ENCODE data around the gene MYLK4. TPM values are rescaled to one million over a fixed set of nuclear protein-coding genes. Genes with fewer than 3 reads are reported as not detected.

Gene MYLK4
- total and polyA plus RNA-seq, 4 donors: 0.07 to 0.65 (median 0.39) TPM

DNA sequence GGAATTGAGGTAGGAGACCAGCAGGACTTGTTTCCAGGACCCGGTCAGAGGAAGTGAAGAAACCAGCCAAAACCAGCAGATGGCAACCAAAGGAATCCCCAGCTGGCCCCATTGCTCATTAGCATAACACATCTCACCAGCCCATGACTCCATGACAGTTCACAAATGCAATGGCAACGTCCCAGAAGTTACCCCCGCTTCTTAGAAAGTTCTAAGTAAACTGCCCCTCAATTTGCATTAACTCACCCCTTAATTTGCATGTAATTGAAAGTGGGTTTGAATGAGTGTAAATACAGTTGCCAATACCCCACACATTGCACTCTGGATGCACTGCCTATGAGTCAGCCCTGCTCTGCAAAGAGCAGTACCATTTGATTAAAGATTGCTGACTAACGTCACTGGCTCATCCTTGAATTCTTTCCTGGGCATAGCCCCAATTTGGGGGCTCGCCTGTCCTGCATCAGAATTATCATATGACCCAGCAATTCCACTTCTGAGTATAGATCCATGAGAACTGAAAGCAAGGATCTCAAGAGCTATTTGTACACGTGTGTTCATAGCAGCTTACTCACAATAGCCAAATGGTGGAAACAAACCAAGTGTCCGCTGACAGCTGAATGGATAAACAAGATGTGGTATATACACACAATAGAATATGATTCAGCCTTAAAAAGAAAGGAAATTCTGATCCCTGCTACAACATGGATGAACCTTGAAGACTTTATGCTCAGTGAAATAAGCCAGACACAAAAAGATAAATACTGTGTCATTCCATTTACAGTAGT is 36.4 kb downstream of the MYLK4 start:
- Histone ChIP-seq H3K9ac (ENCODE audit: low read depth in 1 of 2, low read length in 2 of 2) (no peak overlapping the region), H3K4me3 (ENCODE audit: low read depth in 1 of 3, low read length in 3 of 3) (no peak overlapping the region), H3K27ac (ENCODE audit: low read depth in 1 of 2, low read length in 2 of 2) (no peak overlapping the region), H3K9me3 (ENCODE audit: control insufficient read depth in 4 of 4, low read length in 3 of 4) (peaks cover 0 to 6% (median 1%) of the 10 kb centered on the region in 4 donors), H3K36me3 (ENCODE audit: control insufficient read depth in 4 of 4, insufficient read depth in 3 of 4, low read depth in 1 of 4, low read length in 3 of 4) (peaks cover 0 to 3% (median 0%) of the 10 kb centered on the region in 4 donors), H3K27me3 (ENCODE audit: control insufficient read depth in 4 of 4, insufficient read depth in 4 of 4, low read length in 3 of 4) (no peaks in the 10 kb centered on the region), H3K4me1 (ENCODE audit: control insufficient read depth in 4 of 4, insufficient read depth in 4 of 4, low read length in 3 of 4) (peaks cover 0 to 11% (median 3%) of the 10 kb centered on the region in 4 donors)
- 88% methylated on average over 7 of the region's 7 CpGs for WGBS
- DNase-seq (ENCODE audit: low spot score): no peak
- TF ChIP-seq RXRA (IDR thresholded peaks at IDR 0.05) (no peak), TAF1 (conservative IDR thresholded peaks at IDR 0.05) (no peak), FOXA1 (IDR thresholded peaks at IDR 0.05) (no peak), HNF4A (conservative IDR thresholded peaks at IDR 0.05) (no peak), EGR1 (IDR thresholded peaks at IDR 0.05; ENCODE audit: low read depth in 2 of 2) (no peak), HNF4G (IDR thresholded peaks at IDR 0.05) (no peak), GABPA (IDR thresholded peaks at IDR 0.05 in 1 of 2, conservative IDR thresholded peaks at IDR 0.05 in 1 of 2) (no peak), NR2F2 (IDR thresholded peaks at IDR 0.05) (no peak), FOXA2 (IDR thresholded peaks at IDR 0.05) (no peak), RAD21 (IDR thresholded peaks at IDR 0.05) (no peak), SP1 (IDR thresholded peaks at IDR 0.05) (no peak), JUND (IDR thresholded peaks at IDR 0.05) (no peak)
- TF ChIP-seq, protein P1, sequence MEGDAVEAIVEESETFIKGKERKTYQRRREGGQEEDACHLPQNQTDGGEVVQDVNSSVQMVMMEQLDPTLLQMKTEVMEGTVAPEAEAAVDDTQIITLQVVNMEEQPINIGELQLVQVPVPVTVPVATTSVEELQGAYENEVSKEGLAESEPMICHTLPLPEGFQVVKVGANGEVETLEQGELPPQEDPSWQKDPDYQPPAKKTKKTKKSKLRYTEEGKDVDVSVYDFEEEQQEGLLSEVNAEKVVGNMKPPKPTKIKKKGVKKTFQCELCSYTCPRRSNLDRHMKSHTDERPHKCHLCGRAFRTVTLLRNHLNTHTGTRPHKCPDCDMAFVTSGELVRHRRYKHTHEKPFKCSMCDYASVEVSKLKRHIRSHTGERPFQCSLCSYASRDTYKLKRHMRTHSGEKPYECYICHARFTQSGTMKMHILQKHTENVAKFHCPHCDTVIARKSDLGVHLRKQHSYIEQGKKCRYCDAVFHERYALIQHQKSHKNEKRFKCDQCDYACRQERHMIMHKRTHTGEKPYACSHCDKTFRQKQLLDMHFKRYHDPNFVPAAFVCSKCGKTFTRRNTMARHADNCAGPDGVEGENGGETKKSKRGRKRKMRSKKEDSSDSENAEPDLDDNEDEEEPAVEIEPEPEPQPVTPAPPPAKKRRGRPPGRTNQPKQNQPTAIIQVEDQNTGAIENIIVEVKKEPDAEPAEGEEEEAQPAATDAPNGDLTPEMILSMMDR (IDR thresholded peaks at IDR 0.05; ENCODE audit: low read depth, low read length, missing input control): no peak
- TF ChIP-seq, protein P2, sequence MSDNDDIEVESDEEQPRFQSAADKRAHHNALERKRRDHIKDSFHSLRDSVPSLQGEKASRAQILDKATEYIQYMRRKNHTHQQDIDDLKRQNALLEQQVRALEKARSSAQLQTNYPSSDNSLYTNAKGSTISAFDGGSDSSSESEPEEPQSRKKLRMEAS (IDR thresholded peaks at IDR 0.05): no peak
- TF ChIP-seq, protein P3, sequence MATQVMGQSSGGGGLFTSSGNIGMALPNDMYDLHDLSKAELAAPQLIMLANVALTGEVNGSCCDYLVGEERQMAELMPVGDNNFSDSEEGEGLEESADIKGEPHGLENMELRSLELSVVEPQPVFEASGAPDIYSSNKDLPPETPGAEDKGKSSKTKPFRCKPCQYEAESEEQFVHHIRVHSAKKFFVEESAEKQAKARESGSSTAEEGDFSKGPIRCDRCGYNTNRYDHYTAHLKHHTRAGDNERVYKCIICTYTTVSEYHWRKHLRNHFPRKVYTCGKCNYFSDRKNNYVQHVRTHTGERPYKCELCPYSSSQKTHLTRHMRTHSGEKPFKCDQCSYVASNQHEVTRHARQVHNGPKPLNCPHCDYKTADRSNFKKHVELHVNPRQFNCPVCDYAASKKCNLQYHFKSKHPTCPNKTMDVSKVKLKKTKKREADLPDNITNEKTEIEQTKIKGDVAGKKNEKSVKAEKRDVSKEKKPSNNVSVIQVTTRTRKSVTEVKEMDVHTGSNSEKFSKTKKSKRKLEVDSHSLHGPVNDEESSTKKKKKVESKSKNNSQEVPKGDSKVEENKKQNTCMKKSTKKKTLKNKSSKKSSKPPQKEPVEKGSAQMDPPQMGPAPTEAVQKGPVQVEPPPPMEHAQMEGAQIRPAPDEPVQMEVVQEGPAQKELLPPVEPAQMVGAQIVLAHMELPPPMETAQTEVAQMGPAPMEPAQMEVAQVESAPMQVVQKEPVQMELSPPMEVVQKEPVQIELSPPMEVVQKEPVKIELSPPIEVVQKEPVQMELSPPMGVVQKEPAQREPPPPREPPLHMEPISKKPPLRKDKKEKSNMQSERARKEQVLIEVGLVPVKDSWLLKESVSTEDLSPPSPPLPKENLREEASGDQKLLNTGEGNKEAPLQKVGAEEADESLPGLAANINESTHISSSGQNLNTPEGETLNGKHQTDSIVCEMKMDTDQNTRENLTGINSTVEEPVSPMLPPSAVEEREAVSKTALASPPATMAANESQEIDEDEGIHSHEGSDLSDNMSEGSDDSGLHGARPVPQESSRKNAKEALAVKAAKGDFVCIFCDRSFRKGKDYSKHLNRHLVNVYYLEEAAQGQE (IDR thresholded peaks at IDR 0.05): no peak
- TF ChIP-seq, protein P4, sequence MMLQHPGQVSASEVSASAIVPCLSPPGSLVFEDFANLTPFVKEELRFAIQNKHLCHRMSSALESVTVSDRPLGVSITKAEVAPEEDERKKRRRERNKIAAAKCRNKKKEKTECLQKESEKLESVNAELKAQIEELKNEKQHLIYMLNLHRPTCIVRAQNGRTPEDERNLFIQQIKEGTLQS (IDR thresholded peaks at IDR 0.05): no peak
- TF ChIP-seq, protein P5, sequence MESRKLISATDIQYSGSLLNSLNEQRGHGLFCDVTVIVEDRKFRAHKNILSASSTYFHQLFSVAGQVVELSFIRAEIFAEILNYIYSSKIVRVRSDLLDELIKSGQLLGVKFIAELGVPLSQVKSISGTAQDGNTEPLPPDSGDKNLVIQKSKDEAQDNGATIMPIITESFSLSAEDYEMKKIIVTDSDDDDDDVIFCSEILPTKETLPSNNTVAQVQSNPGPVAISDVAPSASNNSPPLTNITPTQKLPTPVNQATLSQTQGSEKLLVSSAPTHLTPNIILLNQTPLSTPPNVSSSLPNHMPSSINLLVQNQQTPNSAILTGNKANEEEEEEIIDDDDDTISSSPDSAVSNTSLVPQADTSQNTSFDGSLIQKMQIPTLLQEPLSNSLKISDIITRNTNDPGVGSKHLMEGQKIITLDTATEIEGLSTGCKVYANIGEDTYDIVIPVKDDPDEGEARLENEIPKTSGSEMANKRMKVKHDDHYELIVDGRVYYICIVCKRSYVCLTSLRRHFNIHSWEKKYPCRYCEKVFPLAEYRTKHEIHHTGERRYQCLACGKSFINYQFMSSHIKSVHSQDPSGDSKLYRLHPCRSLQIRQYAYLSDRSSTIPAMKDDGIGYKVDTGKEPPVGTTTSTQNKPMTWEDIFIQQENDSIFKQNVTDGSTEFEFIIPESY (IDR thresholded peaks at IDR 0.05): no peak
